GM21515 (cell line): ENCODE data around the gene CCDC146.
"Not testable (repeated sequence)": the region's sequence is repeated elsewhere in the genome, so short reads cannot be mapped to it uniquely, and the experiment has no call there.

Experiments used
- ATAC-seq: cut with Tn5 transposase; IDR thresholded peaks from one replicate; pipeline ENCODE4 v1.9.1; 2021; ENCODE audit not compliant: unreplicated experiment

The CCDC146 gene

DNA sequence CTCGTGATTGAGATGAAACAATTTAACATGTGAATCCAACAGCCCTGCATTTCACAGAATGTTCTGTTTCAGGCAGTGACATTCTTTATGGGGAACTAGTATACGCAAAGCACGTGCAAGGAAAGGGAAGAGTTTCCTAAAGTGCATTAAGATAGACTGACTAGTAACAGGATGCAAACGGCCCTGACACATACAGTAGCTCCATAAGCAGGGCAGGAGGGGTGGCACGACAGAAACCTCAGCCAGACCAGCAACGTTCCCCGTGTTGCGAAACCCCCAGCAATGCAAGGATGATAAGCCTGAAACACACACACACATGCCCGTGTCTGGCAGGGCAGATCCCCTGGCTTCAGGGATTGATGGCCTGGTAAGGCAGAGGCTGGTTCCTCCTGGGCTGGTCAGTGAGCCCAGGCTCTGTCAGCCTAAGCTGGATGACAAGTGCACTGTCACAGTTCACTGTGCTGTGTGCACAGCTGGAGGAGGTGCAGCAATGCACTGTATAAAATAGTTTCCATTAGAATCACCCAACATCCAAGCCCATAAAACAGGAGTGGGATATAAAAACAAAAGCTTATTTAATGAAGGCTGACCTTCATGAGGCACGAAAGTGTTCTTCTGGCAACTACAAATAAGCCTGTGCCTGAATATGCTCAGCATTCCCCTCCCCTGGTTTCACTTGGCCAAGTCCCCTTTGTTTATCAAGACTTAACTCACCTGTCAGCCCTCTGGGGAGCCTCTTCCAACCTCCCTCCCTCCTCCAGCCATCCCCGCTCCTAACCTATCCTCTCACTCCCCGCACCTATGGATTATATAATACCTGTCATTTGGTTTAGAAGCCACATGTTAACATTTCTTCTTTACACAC is 204.9 kb downstream of the CCDC146 start:
- no peak for ATAC-seq

DNA sequence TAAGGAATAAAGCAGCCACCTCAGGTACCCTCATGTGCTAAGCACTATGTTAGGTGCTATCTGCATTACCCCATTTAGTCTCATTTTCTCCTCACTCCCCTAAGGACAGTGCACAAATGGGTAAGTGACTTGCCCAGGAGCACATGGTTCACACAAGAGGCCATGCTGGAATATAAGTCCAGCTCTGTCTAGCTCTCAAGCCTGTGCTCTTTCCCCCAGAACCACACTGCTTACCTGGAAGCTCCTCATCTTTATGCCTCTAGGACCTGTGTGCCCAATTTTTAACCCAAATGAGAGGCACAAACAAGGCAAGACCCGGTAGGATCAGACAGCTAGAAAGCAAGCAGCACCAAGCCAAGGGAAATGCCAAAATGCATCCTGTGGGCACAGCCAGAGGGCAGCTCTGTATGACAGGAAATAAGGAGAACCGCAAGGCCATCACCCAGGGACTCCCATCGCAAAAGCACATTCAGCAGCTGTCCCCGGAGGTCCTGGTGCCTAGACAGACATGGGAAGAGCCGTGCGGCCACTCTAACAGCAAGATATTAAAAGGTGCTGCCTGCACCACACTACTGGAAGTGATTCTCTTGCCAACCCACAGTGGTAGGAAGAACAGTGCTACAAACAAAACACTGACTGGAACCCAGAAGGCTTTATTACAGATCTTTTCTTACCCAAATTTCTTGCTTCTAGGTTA is 205.7 kb downstream of the CCDC146 start:
- ATAC-seq = no peak

DNA sequence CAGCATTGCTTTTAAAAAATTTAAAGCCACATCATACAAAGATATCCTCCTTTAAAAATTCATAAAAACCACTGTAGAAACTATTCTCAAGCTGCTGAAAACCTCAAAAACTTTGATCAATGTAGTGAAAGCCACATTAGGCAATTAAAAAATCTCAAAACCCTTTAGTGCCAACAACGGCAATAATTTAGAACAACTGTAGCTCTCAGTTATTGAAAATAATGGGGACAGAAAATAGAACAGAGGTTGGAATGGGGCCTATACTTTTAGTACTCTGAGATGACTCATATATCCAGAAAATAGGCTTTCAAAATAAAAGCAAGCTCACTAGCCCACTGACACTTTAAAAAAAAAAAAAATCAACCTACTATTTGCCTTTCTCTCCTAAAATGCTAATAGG is 206.3 kb downstream of the CCDC146 start:
- no peak for ATAC-seq

DNA sequence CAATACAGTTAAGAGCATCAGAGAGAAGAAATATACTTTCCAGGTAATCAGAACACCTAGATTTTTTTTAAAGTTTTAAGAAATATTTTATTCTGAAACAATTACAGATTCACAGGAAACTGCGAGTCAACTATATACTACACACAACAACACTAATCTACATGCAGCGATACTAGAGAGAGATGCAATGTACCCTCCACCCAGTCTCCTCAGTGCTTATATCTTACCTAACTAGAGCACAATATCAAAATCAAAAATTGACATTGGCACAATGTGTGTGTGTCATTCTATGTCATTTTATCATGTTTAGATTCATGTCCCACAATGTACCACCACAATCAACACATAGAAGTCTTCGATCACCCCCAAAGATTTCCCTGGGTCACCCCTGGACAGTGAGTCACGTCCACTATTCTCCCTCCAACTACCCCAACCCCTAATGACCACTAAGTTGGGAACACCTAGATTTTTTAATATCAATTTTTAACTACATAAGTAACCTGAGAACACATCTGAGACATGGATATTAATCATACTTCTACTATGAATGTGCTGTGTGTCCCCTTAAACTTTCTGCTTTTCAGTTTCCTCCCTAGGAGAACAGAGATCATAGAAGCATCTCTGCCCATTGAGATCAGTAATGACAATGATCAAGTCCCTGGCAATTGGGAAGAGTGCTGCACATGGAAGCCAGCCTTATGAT is 207.2 kb downstream of the CCDC146 start:
- ATAC-seq = peak; percentile 22

GRCh38 chr7:77330169-77330882 is 207.9 kb downstream of the CCDC146 start:
- ATAC-seq = peak; percentile 67

- ATAC-seq = peak; percentile 58
Measured at GRCh38 chr7:77331938-77332695, 209.7 kb downstream of the CCDC146 start.

DNA sequence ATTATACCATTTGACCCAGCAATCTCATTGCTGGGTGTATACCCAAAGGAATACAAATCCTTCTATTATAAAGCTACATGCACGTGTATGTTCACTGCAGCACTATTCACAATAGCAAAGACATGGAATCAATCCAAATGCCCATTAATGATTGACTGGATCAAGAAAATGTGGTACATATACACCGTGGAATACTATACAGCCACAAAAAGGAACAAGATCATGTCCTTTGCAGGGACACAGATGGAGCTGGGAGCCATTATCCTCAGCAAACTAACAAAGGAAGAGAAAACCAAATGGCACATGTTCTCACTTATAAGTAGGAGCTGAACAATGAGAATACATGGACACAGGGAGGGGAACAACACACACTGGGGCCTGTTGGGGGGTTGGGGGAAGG is 211.6 kb downstream of the CCDC146 start:
- ATAC-seq = not testable (repeated sequence)

- ATAC-seq = no peak
Measured at GRCh38 chr7:77335581-77335980, 213.2 kb downstream of the CCDC146 start.

GRCh38 chr7:77337456-77337990 is 215.1 kb downstream of the CCDC146 start:
- ATAC-seq = no peak

DNA sequence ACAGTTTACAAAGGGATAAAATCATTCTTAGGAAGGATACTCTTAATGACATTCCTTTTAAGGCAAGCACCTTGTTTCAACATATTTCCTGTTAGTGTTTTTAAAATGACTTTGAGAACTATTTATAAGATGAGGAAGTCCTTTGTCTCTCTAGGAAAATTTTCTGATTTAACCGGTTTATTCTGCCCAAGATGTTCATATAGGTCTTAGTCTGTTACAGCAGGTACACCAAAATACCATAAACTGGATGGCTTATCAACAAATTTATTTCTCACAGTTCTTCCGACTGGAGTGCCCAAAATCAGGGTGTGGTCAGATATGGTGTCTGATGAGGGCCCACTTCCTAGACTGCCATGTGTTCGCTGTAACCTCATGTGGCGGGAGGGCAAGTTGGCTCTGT is 215.8 kb downstream of the CCDC146 start:
- ATAC-seq = no peak

DNA sequence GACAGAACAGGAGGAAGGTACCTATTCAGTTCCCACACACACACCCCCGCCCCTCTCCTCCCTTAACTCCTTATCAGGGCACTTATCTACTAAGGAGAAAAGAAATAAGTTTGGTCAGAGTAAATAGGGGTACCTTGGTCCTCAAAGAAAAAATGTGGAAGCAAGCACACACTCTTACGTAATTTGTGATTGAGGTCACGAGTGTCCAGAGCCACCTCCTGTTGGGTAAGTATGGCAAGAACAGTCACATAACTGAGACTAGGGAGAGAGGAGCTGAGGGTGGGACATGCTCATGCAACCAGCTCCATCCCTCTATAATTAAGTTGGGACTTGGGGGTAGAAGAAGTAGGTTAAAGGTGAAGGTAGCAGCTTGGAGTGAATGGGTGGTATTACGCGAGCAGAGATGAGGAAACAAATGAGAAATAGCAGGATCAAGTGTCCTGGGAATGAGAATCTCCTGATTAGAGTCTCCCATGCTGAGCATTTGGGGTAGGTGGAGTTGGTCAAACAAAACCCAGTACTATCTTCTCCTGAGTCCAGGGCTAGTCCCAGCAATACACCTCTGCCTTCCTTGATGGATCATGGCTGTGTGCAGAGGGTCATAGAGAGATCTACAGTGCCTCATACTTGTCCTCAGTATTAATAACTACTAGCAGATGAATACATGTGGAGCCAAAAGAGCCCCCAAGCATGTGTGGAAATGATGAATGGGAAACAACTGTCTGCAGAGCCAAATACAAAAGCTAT is 216.6 kb downstream of the CCDC146 start:
- ATAC-seq = no peak

DNA sequence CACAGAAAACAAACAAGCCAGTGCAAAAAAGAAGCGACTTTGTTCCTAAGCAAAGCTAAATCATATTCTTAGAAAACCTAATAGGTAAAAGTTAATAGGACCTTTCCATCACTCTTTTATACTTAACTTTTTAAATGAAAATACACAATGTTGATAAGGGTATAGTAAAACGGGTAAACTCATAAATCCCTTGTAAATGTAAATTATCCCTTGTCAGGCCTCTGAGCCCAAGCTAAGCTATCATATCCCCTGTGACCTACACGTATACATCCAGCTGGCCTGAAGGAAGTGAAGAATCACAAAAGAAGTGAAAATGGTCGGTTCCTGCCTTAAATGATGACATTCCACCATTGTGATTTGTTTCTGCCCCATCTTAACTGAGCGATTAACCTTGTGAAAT is 217.3 kb downstream of the CCDC146 start:
- no peak for ATAC-seq
